ENCODE measurements around the gene ZNF254.

- TF ChIP-seq CTCF (IDR thresholded peaks at IDR 0.05) (no peak), POLR2A (IDR thresholded peaks at IDR 0.05) (no peak), POLR2AphosphoS5 (IDR thresholded peaks at IDR 0.05) (no peak)
Measured at GRCh38 chr19:24178207-24178606, 91.2 kb downstream of the ZNF254 start.
